ENCODE results near the gene RNF121. TPM values are rescaled to one million over a fixed set of nuclear protein-coding genes. Genes with fewer than 3 reads are reported as not detected.
"Not testable (repeated sequence)": the region's sequence is repeated elsewhere in the genome, so short reads cannot be mapped to it uniquely, and the experiment has no call there.

Gene RNF121
- total and polyA plus RNA-seq, 2 donors (not counting 1 experiment from before 2014, with no cell fraction given): 31.7 to 56.0 TPM

DNA sequence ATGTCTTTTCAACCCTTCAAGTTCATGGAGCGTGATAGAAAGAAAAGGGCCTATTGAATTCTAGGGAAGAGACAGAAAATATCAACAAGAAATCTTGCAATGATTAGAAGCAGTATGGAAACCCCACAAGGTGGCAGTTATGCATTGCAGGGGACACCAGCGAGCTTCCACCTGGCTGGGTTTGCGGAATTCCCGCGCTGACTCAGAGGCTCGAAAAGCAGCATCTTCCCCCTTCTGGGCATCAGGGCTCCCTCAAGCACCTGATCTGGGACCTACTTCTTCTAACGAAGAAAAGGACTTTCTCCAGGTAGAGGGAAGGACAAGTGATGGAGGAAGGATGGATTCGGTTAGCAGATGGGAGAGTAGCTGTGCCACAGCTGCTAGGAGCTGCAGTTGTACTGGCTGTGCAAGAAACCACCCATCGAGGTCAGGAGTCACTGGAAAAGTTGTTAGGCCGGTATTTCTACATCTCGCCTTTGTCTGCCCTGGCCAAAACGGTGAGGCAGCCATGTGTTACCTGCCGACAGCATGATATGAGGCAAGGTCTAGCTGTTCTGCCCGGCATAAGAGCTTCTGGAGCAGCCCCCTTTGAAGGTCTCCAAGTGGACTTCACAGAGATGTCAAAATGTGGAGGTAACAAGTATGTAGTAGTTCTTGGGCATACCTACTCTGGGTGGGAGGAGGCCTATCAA lies 39.5 kb upstream of the RNF121 start:
- ATAC-seq (ENCODE audit: low read depth); H3K4me3 Mint-ChIP-seq; H3K27ac Mint-ChIP-seq; H3K9me3 Mint-ChIP-seq (ENCODE audit: insufficient read depth); H3K27me3 Mint-ChIP-seq; H2AFZ ChIP-seq (ENCODE audit: insufficient read depth, low read depth, low read length, poor library complexity, severe bottlenecking); H3K4me2 ChIP-seq (replicated peaks; ENCODE audit: low read depth, low read length, poor library complexity, severe bottlenecking); H3K9ac ChIP-seq (ENCODE audit: low read length); H3K4me1 ChIP-seq (ENCODE audit: control insufficient read depth in 2 of 2, insufficient read depth in 2 of 2, low read length in 2 of 2); H3K4me1 Mint-ChIP-seq; H4K20me1 ChIP-seq (ENCODE audit: control insufficient read depth, insufficient read depth, low read length, poor library complexity, severe bottlenecking); H3K4me3 ChIP-seq (ENCODE audit: control extremely low read depth in 1 of 5, extremely low read depth in 1 of 5, insufficient read depth in 1 of 5, low read depth in 2 of 5, low read length in 4 of 5); H3K36me3 ChIP-seq (replicated peaks in 1 of 2; ENCODE audit: control extremely low read depth in 1 of 2, control insufficient read depth in 1 of 2, extremely low read depth in 1 of 2, insufficient read depth in 2 of 2, low read length in 1 of 2); DNase-seq; H3K9me3 ChIP-seq (ENCODE audit: control extremely low read depth in 1 of 3, control insufficient read depth in 2 of 3, insufficient read depth in 1 of 3, low read length in 2 of 3); H3K79me2 ChIP-seq (ENCODE audit: control insufficient read depth, insufficient read depth, low read length); H3K27me3 ChIP-seq (replicated peaks in 1 of 4; ENCODE audit: control extremely low read depth in 1 of 4, control insufficient read depth in 3 of 4, insufficient read depth in 4 of 4, low read length in 3 of 4); H3K27ac ChIP-seq (ENCODE audit: low read length in 2 of 2); POLR2A ChIA-PET; intact Hi-C loops (cut with micrococcal nuclease); CTCF ChIA-PET: not testable (repeated sequence)
- WGBS (ENCODE audit: insufficient coverage): 92% methylated on average over 6 of the region's 14 CpGs

GRCh38 chr11:71895961-71896360 lies 32.9 kb upstream of the RNF121 start:
- Mint-ChIP-seq H3K9me3 (ENCODE audit: insufficient read depth) (no peaks in the 10 kb centered on the region), H3K4me3 (no peak overlapping the region), H3K27me3 (no peaks in the 10 kb centered on the region), H3K27ac (no peak overlapping the region), H3K4me1 (no peaks in the 10 kb centered on the region)
- Histone ChIP-seq H3K79me2 (ENCODE audit: control insufficient read depth, insufficient read depth, low read length) (no peaks in the 10 kb centered on the region), H3K4me2 (replicated peaks; ENCODE audit: low read depth, low read length, poor library complexity, severe bottlenecking) (no peak overlapping the region), H4K20me1 (ENCODE audit: control insufficient read depth, insufficient read depth, low read length, poor library complexity, severe bottlenecking) (no peaks in the 10 kb centered on the region), H3K27me3 (replicated peaks in 1 of 4; ENCODE audit: control extremely low read depth in 1 of 4, control insufficient read depth in 3 of 4, insufficient read depth in 4 of 4, low read length in 3 of 4) (no peaks in the 10 kb centered on the region), H3K4me3 (ENCODE audit: control extremely low read depth in 1 of 5, extremely low read depth in 1 of 5, insufficient read depth in 1 of 5, low read depth in 2 of 5, low read length in 4 of 5) (no peak overlapping the region), H3K4me1 (ENCODE audit: control insufficient read depth in 2 of 2, insufficient read depth in 2 of 2, low read length in 2 of 2) (no peaks in the 10 kb centered on the region), H3K9me3 (ENCODE audit: control extremely low read depth in 1 of 3, control insufficient read depth in 2 of 3, insufficient read depth in 1 of 3, low read length in 2 of 3) (no peaks in the 10 kb centered on the region), H3K27ac (ENCODE audit: low read length in 2 of 2) (no peak overlapping the region), H3K9ac (ENCODE audit: low read length) (no peak overlapping the region), H3K36me3 (replicated peaks in 1 of 2; ENCODE audit: control extremely low read depth in 1 of 2, control insufficient read depth in 1 of 2, extremely low read depth in 1 of 2, insufficient read depth in 2 of 2, low read length in 1 of 2) (no peaks in the 10 kb centered on the region), H2AFZ (ENCODE audit: insufficient read depth, low read depth, low read length, poor library complexity, severe bottlenecking) (no peak overlapping the region)
- no peak for DNase-seq
- intact Hi-C loops (cut with micrococcal nuclease): no loop called here
- POLR2A ChIA-PET: no interaction called here
- CTCF ChIA-PET: no interaction called here
- no peak for ATAC-seq (ENCODE audit: low read depth)
- WGBS (ENCODE audit: insufficient coverage): 96% methylated on average over 7 of the region's 12 CpGs
- TF ChIP-seq, protein P1, sequence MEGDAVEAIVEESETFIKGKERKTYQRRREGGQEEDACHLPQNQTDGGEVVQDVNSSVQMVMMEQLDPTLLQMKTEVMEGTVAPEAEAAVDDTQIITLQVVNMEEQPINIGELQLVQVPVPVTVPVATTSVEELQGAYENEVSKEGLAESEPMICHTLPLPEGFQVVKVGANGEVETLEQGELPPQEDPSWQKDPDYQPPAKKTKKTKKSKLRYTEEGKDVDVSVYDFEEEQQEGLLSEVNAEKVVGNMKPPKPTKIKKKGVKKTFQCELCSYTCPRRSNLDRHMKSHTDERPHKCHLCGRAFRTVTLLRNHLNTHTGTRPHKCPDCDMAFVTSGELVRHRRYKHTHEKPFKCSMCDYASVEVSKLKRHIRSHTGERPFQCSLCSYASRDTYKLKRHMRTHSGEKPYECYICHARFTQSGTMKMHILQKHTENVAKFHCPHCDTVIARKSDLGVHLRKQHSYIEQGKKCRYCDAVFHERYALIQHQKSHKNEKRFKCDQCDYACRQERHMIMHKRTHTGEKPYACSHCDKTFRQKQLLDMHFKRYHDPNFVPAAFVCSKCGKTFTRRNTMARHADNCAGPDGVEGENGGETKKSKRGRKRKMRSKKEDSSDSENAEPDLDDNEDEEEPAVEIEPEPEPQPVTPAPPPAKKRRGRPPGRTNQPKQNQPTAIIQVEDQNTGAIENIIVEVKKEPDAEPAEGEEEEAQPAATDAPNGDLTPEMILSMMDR (IDR thresholded peaks at IDR 0.05): no peak
- no peak for TF ChIP-seq EZH2 (IDR thresholded peaks at IDR 0.05; ENCODE audit: borderline replicate concordance, insufficient read depth, low read depth, low read length, poor library complexity, severe bottlenecking)

GRCh38 chr11:71901137-71901536 lies 27.7 kb upstream of the RNF121 start:
- H3K4me3 Mint-ChIP-seq; H3K9me3 ChIP-seq (ENCODE audit: control extremely low read depth in 1 of 3, control insufficient read depth in 2 of 3, insufficient read depth in 1 of 3, low read length in 2 of 3); H4K20me1 ChIP-seq (ENCODE audit: control insufficient read depth, insufficient read depth, low read length, poor library complexity, severe bottlenecking); CTCF ChIA-PET; H3K79me2 ChIP-seq (ENCODE audit: control insufficient read depth, insufficient read depth, low read length); H3K9ac ChIP-seq (ENCODE audit: low read length); H3K4me3 ChIP-seq (ENCODE audit: control extremely low read depth in 1 of 5, extremely low read depth in 1 of 5, insufficient read depth in 1 of 5, low read depth in 2 of 5, low read length in 4 of 5); POLR2A ChIA-PET; H3K27ac Mint-ChIP-seq; H3K4me1 Mint-ChIP-seq; H3K27ac ChIP-seq (ENCODE audit: low read length in 2 of 2); H3K36me3 ChIP-seq (replicated peaks in 1 of 2; ENCODE audit: control extremely low read depth in 1 of 2, control insufficient read depth in 1 of 2, extremely low read depth in 1 of 2, insufficient read depth in 2 of 2, low read length in 1 of 2); ATAC-seq (ENCODE audit: low read depth); H3K27me3 ChIP-seq (replicated peaks in 1 of 4; ENCODE audit: control extremely low read depth in 1 of 4, control insufficient read depth in 3 of 4, insufficient read depth in 4 of 4, low read length in 3 of 4); intact Hi-C loops (cut with micrococcal nuclease); H3K4me2 ChIP-seq (replicated peaks; ENCODE audit: low read depth, low read length, poor library complexity, severe bottlenecking); H3K27me3 Mint-ChIP-seq; H3K4me1 ChIP-seq (ENCODE audit: control insufficient read depth in 2 of 2, insufficient read depth in 2 of 2, low read length in 2 of 2); DNase-seq; H3K9me3 Mint-ChIP-seq (ENCODE audit: insufficient read depth); H2AFZ ChIP-seq (ENCODE audit: insufficient read depth, low read depth, low read length, poor library complexity, severe bottlenecking): not testable (repeated sequence)
- 99% methylated on average over 14 of the region's 14 CpGs for WGBS (ENCODE audit: insufficient coverage)
